SK-N-SH (cell line): Measurements from ENCODE around the gene TROAP. TPM values are rescaled to one million over a fixed set of nuclear protein-coding genes. Genes with fewer than 3 reads are reported as not detected.
A peak's percentile ranks its signal among the peaks of the same experiment; 100 is the strongest.

Experiments used
- CTCF ChIA-PET: fragments of 300-600, 350-600 bp; formaldehyde crosslinking; extraction: SDS; loops from one replicate; lab custom pipeline; 2021; lab: Yijun Ruan, JAX
- POLR2A ChIA-PET: fragments of 350-600 bp; sonication (Branson Sonifier 250); formaldehyde crosslinking; extraction: SDS; loops from one replicate; lab custom pipeline; 2020; ENCODE audit warnings: antibody characterized with exemption, inconsistent platforms; lab: Yijun Ruan, JAX
- DNase-seq: peaks from one replicate; pipeline ENCODE4 v3.0.0; 2012
- H2AFZ ChIP-seq: fragments of 200-600 bp; sonication (generic); 2 replicates; pipeline ENCODE4 v1.8.1; 2016; ENCODE audit warnings: antibody characterized with exemption, mild to moderate bottlenecking, low read depth
- H3F3A ChIP-seq: fragments of 200-600 bp; sonication (generic); replicated peaks from 2 replicates; pipeline ENCODE3; 2016; ENCODE audit warnings: antibody characterized with exemption, mild to moderate bottlenecking; ENCODE audit not compliant: insufficient read depth
- H3K27ac ChIP-seq, 2 experiments: fragments of 200-500 bp in 1 of 2; fragments of 200-600 bp in 1 of 2; sonication (Bioruptor generic) in 1 of 2; sonication (generic), shearing (Covaris generic) in 1 of 2; 2 replicates each; pipeline versions ENCODE4 v1.5.1 to v1.6.1; 2014 to 2016; ENCODE audit warnings: low read depth in 2 of 2, inconsistent platforms in 1 of 2, low read length in 1 of 2, mild to moderate bottlenecking in 1 of 2, mixed read lengths in 1 of 2
- H3K27me3 ChIP-seq: fragments of 200-600 bp; sonication (generic), shearing (Covaris generic); 2 replicates; pipeline ENCODE4 v1.6.1; 2016; ENCODE audit warnings: mixed run types; ENCODE audit not compliant: insufficient read depth
- H3K36me3 ChIP-seq, 2 experiments: fragments of 200-500 bp in 1 of 2; fragments of 200-600 bp in 1 of 2; sonication (Bioruptor generic) in 1 of 2; sonication (generic) in 1 of 2; replicated peaks in 1 of 2; 2 replicates each; pipeline versions ENCODE3 to v1.5.1; 2014 to 2016; ENCODE audit warnings: low read length in 1 of 2, mild to moderate bottlenecking in 1 of 2; ENCODE audit not compliant: insufficient read depth in 2 of 2, control insufficient read depth in 1 of 2
- H3K4me1 ChIP-seq, 2 experiments: fragments of 200-500 bp in 1 of 2; fragments of 200-600 bp in 1 of 2; sonication (Bioruptor generic) in 1 of 2; sonication (generic), shearing (Covaris generic) in 1 of 2; 2 replicates each; pipeline versions ENCODE4 v1.5.1 to v1.6.1; 2014 to 2016; ENCODE audit warnings: low read depth in 1 of 2, low read length in 1 of 2, mixed run types in 1 of 2; ENCODE audit not compliant: insufficient read depth in 2 of 2, control insufficient read depth in 1 of 2
- H3K4me2 ChIP-seq: fragments of 200-600 bp; sonication (generic), shearing (Covaris generic); 2 replicates; pipeline ENCODE4 v1.6.1; 2017; ENCODE audit warnings: mixed run types
- H3K4me3 ChIP-seq, 2 experiments: fragments of 200-500 bp in 1 of 2; fragments of 200-600 bp in 1 of 2; sonication (Bioruptor generic) in 1 of 2; sonication (generic), shearing (Covaris generic) in 1 of 2; 2 replicates each; pipeline versions ENCODE4 v1.5.1 to v1.8.1; 2014 to 2016; ENCODE audit warnings: low read depth in 2 of 2, inconsistent platforms in 1 of 2, low read length in 1 of 2, mild to moderate bottlenecking in 1 of 2, mixed read lengths in 1 of 2, moderate library complexity in 1 of 2
- H3K79me2 ChIP-seq: fragments of 200-600 bp; sonication (generic); 2 replicates; pipeline ENCODE4 v1.8.1; 2017; ENCODE audit warnings: mild to moderate bottlenecking; ENCODE audit not compliant: insufficient read depth
- H3K9ac ChIP-seq: fragments of 200-600 bp; sonication (generic); 2 replicates; pipeline ENCODE4 v1.6.1; 2017; ENCODE audit warnings: mixed run types
- H3K9me2 ChIP-seq: fragments of 200-600 bp; sonication (generic); 2 replicates; pipeline ENCODE4 v1.6.1; 2017; ENCODE audit warnings: mixed run types
- H3K9me3 ChIP-seq: fragments of 200-600 bp; sonication (generic); 2 replicates; pipeline ENCODE4 v1.6.1; 2017; ENCODE audit warnings: mixed run types, mild to moderate bottlenecking, moderate library complexity
- H4K20me1 ChIP-seq: fragments of 200-600 bp; sonication (generic); 2 replicates; pipeline ENCODE4 v1.6.1; 2017; ENCODE audit warnings: mild to moderate bottlenecking, mixed run types; ENCODE audit not compliant: insufficient read depth
- FOSL2 ChIP-seq: IDR thresholded peaks from 2 replicates; pipeline ENCODE4 v1.4.0; 2012; ENCODE audit warnings: low read depth, mild to moderate bottlenecking, moderate library complexity, borderline replicate concordance
- FOXJ3 ChIP-seq: sonication (generic); formaldehyde crosslinking; IDR thresholded peaks from 2 replicates; pipeline ENCODE4 v1.5.1; 2020; ENCODE audit warnings: mild to moderate bottlenecking, missing genetic modification reagents
- JUND ChIP-seq: IDR thresholded peaks from 2 replicates; pipeline ENCODE4 v1.4.0; 2012
- MEF2A ChIP-seq: IDR thresholded peaks from 2 replicates; pipeline ENCODE4 v1.4.0; 2012; ENCODE audit warnings: low read depth, borderline replicate concordance
- MXI1 ChIP-seq: IDR thresholded peaks from 2 replicates; pipeline ENCODE4 v1.6.1; 2012; ENCODE audit warnings: mild to moderate bottlenecking, low read depth, low read length, improper control_type of control experiment
- NFIC ChIP-seq: IDR thresholded peaks from 2 replicates; pipeline ENCODE4 v1.4.0; 2012; ENCODE audit warnings: borderline replicate concordance
- POLR2AphosphoS5 ChIP-seq: IDR thresholded peaks from 2 replicates; pipeline ENCODE4 v1.6.1; 2012; ENCODE audit warnings: low read depth, low read length
- RCOR1 ChIP-seq: fragments of 150-350 bp; IDR thresholded peaks from 2 replicates; pipeline ENCODE4 v1.6.1; 2017; ENCODE audit warnings: antibody characterized with exemption, low read length
- RFX5 ChIP-seq: IDR thresholded peaks from 2 replicates; pipeline ENCODE4 v1.6.1; 2012; ENCODE audit warnings: mild to moderate bottlenecking, improper control_type of control experiment, low read length
- WGBS: methylation state at CpG from one replicate; pipeline ENCODE4 v1.1.6; 2017; ENCODE audit warnings: low lambda C conversion rate; 5-methylcytosine and 5-hydroxymethylcytosine counted together
- polyA plus RNA-seq, 3 experiments: library from polyadenylated mRNA; depleted of rRNA; stranded (reverse); fragments of >200 nt; gene quantifications; 2 replicates each; pipeline ENCODE4 v1.2.3, GENCODE V29; 2012
- TF ChIP-seq, protein P1 (sequence below): IDR thresholded peaks from 2 replicates; pipeline ENCODE4 v1.4.0; 2012; ENCODE audit warnings: low read depth, borderline replicate concordance
- TF ChIP-seq, protein P2 (sequence below): fragments of 200-600 bp; sonication (generic); IDR thresholded peaks from 2 replicates; pipeline ENCODE4 v1.6.1; 2017; ENCODE audit warnings: antibody characterized with exemption, mild to moderate bottlenecking, moderate library complexity
- TF ChIP-seq, protein P3 (sequence below): IDR thresholded peaks from 2 replicates; pipeline ENCODE4 v1.4.0; 2012; ENCODE audit warnings: low read depth, borderline replicate concordance
- TF ChIP-seq, protein P4 (sequence below): fragments of 150-350 bp; IDR thresholded peaks from 2 replicates; pipeline ENCODE4 v1.6.1; 2017; ENCODE audit warnings: antibody characterized with exemption, low read length, low read depth, borderline replicate concordance

Gene TROAP
- polyA plus RNA-seq, 1 of the 3 experiments (the other 2 are of a cell fraction) = 26.2 TPM

DNA sequence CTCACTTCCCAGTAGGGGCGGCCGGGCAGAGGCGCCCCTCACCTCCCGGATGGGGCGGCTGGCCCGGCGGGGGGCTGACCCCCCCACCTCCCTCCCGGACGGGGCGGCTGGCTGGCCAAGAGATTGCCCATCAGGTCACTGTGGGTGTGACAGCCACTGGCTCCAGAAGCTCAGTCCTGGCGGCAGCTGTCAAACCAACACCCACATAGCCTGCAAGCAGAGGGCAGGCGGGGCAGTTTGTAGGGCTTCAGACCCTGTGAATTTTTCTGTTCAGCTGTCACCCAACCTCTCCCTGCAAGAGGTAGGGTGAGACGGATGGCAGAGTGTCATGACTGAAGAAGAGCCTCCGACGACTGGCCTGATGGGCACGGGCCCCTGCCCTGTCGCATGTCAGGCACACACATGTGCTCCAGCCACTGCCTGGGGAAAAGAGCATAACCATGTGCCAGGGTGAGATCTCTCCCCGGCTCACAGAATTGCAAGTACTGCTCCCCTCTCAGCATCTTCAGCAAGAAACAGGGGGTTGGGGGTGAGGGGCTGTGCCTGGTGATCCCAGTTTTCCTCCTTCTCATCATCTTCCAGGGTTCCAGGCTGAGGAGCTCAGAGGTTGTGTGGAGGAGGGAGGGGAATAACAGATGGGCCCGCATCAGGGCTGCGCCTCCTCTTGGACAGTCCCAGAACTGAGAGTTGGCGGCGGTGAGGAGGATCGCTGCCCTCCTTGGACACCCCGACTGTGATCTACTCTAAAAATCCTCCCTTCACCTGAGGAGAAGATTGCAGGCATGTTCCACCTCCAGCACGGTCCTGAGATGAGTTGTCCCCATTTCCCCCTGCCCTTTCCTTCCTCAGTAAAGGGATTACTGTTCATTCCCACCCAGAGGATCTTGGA is 39.3 kb upstream of the TROAP start:
- no peak overlapping the region for H3K4me3 ChIP-seq
- H3K4me2 ChIP-seq = no peak overlapping the region
- H3K9ac ChIP-seq = no peak overlapping the region
- no peak overlapping the region for H3K27ac ChIP-seq
- no peaks in the 10 kb centered on the region for H3K79me2 ChIP-seq
- no peaks in the 10 kb centered on the region for H4K20me1 ChIP-seq
- H3K27me3 ChIP-seq = no peaks in the 10 kb centered on the region
- H3K4me1 ChIP-seq = peaks cover 0 to 10% of the 10 kb centered on the region in 2 experiments; a peak in 1 of 4 replicates
- ChIA-PET POLR2A (no interaction called here), CTCF (interaction anchor here (0.9 to 29.6 kb wide), 5 partner anchors 9 to 220 kb away, joined by 3 to 658 read pairs (median 9); partner anchors contain the start of genes C1QL4 and DNAJC22)
- H2AFZ ChIP-seq = no peak overlapping the region
- TF ChIP-seq JUND (no peak), RCOR1 (no peak), MEF2A (no peak), FOSL2 (no peak), MXI1 (0 out of 2 replicates have a peak, but pooled peaks have one; percentile 13), FOXJ3 (CRISPR knock-in tag) (no peak), POLR2AphosphoS5 (no peak), RFX5 (no peak), NFIC (no peak)
- TF ChIP-seq, protein P1, sequence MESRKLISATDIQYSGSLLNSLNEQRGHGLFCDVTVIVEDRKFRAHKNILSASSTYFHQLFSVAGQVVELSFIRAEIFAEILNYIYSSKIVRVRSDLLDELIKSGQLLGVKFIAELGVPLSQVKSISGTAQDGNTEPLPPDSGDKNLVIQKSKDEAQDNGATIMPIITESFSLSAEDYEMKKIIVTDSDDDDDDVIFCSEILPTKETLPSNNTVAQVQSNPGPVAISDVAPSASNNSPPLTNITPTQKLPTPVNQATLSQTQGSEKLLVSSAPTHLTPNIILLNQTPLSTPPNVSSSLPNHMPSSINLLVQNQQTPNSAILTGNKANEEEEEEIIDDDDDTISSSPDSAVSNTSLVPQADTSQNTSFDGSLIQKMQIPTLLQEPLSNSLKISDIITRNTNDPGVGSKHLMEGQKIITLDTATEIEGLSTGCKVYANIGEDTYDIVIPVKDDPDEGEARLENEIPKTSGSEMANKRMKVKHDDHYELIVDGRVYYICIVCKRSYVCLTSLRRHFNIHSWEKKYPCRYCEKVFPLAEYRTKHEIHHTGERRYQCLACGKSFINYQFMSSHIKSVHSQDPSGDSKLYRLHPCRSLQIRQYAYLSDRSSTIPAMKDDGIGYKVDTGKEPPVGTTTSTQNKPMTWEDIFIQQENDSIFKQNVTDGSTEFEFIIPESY = no peak
- TF ChIP-seq, protein P2, sequence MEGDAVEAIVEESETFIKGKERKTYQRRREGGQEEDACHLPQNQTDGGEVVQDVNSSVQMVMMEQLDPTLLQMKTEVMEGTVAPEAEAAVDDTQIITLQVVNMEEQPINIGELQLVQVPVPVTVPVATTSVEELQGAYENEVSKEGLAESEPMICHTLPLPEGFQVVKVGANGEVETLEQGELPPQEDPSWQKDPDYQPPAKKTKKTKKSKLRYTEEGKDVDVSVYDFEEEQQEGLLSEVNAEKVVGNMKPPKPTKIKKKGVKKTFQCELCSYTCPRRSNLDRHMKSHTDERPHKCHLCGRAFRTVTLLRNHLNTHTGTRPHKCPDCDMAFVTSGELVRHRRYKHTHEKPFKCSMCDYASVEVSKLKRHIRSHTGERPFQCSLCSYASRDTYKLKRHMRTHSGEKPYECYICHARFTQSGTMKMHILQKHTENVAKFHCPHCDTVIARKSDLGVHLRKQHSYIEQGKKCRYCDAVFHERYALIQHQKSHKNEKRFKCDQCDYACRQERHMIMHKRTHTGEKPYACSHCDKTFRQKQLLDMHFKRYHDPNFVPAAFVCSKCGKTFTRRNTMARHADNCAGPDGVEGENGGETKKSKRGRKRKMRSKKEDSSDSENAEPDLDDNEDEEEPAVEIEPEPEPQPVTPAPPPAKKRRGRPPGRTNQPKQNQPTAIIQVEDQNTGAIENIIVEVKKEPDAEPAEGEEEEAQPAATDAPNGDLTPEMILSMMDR = peak; percentile 29; the same call in 1 of the 2 replicates
- TF ChIP-seq, protein P3, sequence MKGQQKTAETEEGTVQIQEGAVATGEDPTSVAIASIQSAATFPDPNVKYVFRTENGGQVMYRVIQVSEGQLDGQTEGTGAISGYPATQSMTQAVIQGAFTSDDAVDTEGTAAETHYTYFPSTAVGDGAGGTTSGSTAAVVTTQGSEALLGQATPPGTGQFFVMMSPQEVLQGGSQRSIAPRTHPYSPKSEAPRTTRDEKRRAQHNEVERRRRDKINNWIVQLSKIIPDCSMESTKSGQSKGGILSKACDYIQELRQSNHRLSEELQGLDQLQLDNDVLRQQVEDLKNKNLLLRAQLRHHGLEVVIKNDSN = no peak
- TF ChIP-seq, protein P4, sequence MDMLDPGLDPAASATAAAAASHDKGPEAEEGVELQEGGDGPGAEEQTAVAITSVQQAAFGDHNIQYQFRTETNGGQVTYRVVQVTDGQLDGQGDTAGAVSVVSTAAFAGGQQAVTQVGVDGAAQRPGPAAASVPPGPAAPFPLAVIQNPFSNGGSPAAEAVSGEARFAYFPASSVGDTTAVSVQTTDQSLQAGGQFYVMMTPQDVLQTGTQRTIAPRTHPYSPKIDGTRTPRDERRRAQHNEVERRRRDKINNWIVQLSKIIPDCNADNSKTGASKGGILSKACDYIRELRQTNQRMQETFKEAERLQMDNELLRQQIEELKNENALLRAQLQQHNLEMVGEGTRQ = no peak
- H3K9me3 ChIP-seq = no peaks in the 10 kb centered on the region
- no peaks in the 10 kb centered on the region for H3K36me3 ChIP-seq
- 93% methylated on average over 23 of the region's 25 CpGs for WGBS
- peak; percentile 34 for DNase-seq
- no peaks in the 10 kb centered on the region for H3K9me2 ChIP-seq
- H3F3A ChIP-seq = no peaks in the 10 kb centered on the region
